HS-5 (cell line): Measurements from ENCODE around the gene LARGE2.
A peak's percentile ranks its signal among the peaks of the same experiment; 100 is the strongest.

ENCODE experiments used
- DNase-seq: peaks from one replicate; pipeline ENCODE4 v3.0.0-alpha.2; 2012; ENCODE audit warnings: low read depth

LARGE2 gene

GRCh38 chr11:45961751-45962240 lies 39.3 kb downstream of the LARGE2 start:
- no peak for DNase-seq

DNA sequence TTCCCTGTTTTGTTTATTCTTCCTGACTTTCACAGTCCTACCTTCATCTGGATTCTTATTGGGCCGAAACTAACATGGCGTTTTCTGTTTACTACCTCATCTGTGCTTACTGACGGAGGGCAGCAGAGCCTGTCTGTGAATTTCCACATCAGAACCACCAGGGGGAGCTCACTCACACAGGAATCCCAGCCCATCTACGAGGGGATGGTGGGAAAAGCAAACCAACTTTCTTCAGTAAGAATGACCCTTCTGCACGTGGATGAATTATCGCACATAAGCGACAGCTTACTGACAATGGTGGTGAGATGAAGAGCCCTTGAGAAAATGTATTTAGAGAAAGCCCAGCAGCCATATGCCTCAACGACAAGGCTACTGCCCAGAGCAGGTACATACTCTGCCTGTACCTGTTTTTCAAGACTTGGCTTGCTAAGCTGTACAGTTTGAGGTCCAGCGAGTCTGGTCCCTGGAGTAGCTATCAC lies 42.5 kb downstream of the LARGE2 start:
- peak; percentile 34 for DNase-seq

GRCh38 chr11:45967506-45967905 lies 45.0 kb downstream of the LARGE2 start:
- DNase-seq = no peak

DNA sequence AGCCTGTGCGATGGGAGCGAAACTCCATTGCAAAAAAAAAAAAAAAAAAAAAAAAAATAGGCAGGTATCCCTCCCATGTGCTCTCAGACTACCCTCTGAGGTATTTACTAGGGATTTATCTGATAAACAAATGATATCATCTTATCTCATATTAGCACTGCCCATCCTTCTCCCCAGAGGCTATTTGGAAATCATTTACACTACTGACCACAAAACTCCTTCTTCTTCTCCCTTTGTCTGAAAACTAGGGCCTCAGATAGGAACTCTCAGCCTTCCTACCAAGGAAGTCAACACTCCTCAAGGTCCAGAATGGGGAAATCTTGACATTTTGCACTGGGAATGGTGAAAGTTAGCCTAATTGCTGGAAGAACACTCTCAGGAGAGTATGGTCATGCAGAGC lies 46.4 kb downstream of the LARGE2 start:
- no peak for DNase-seq

DNA sequence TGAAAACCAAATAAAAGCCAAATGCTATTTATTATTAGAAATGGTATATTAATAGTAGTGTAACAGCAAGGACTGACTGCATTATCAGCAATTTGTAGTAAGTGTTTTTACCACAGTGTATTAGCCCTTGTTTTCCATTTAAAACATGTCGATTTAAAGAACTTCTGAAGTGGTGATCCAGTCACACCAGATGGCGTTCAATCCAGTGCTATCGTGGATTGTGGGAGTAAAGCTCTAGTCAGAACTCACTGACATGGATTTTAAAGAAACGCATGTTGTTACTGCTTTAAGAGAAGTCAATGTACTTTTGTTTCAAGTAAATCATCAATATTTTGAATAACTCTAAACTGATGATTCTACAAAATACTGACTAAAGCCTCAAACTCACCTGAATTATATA lies 51.1 kb downstream of the LARGE2 start:
- DNase-seq = no peak

GRCh38 chr11:45974806-45975205 lies 52.4 kb downstream of the LARGE2 start:
- no peak for DNase-seq
